HG02623 (cell line): ENCODE results near the gene GALNT2.

ENCODE experiments used
- ATAC-seq: cut with Tn5 transposase; IDR thresholded peaks from one replicate; pipeline ENCODE4 v1.9.1; 2021; ENCODE audit warnings: moderate library complexity; ENCODE audit not compliant: unreplicated experiment

The GALNT2 gene

GRCh38 chr1:230144010-230144614 is 77.1 kb downstream of the GALNT2 start:
- ATAC-seq = no peak

GRCh38 chr1:230144758-230145504 is 77.9 kb downstream of the GALNT2 start:
- ATAC-seq = no peak

DNA sequence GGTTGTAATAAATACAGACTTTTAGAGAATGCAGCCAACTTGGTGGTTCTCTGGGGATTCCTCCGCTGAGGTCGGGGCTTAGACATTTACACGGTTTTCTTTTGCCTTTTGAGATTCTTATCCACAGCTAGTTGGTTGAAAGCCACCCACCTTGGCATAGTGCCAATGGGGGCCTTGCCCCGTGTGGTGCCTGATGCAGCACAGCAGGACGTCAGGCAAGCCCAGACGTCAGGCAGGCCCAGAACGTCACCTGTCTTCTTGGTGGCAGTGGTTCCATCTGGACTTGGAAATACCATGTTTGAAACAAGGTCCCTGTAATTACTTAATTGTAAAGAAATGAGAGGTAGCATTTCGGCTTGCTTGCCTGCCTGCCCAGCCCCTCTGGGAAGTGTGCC is 78.5 kb downstream of the GALNT2 start:
- ATAC-seq = no peak

DNA sequence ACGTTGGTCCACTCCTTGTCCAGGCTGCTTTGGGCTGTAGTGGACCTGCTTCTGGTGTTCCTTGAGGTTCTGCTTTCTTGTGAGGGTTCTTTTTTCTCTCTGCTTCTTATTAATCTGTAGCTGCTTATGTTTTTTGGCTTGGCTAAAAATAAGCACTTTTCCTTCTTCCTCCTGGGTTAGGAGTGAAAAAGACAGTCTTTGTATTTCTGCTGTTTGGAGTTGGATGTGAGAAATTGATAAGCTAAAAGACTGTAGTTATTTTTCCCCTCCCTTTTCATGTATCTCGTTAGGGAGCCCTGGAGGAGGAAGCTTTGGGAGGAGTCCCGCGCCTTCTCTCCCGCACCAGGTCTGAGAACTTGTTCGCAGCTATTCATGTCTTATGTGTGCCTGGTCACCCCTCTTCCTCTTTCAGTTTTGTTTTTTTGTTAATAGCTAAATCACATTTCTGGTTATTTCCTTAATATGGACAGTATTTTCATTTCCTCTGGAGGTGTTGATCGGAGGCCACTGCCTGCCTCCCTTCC is 79.0 kb downstream of the GALNT2 start:
- ATAC-seq = no peak

DNA sequence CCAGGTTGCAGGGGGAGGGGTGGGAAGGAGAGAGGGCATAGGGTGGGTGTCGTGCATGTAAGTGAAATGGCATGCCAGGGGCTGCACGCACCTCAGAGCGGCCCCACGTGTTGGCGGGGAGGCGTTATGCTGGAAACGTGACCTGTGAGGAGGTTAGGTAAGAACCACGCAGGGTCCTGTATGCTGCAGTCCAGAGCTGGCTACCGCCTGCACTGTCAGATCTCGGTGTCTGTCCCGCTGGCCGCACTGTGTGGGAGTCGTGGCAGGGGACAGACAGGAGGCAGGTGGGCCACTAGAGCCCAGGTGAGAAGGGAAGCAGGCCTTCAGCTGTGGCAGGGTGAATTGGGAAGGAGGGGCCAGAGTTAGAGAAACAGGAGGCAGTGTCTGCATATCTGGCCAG is 79.7 kb downstream of the GALNT2 start:
- ATAC-seq = no peak

DNA sequence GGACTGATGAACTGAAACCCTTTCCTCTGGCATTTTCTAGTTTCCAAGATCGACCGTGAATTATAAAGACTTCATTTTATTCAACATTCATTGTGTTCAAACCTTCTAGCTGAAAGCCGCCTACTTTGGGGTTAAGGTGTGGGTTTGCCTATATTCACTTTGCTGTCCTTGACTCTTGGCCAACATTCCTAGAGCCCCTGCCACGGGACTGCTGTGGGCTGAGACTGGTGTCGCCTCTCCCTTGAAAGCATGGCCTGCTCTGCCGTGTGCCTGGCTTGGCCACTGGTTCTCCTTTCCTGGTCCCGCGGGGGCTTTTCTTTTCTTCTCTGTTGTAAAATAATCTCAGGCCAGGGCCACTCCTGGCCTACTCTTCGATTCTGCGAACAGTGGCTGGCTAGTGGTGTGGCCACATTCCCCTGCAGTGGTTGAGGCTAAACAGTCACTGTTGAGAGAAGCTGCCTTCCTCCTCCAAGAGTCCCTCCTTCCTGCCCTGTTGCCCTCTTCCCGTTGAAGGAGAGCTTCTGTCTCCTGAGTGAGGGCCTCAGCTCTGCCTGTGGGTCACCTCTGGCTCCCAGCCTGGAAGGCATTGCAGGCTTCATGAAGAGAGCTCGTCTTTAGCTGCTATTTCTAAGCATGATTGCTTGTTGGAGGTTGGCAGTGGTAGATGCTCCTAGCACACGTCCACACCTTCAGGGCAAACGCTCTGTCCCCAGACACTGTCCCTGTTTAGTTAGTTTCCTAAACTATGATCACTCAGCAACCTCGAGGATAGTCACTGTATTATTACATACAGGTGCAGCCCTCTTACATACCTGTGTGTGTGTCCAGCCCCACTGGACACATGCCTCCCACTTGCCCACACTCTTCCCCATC is 80.5 kb downstream of the GALNT2 start:
- no peak for ATAC-seq

DNA sequence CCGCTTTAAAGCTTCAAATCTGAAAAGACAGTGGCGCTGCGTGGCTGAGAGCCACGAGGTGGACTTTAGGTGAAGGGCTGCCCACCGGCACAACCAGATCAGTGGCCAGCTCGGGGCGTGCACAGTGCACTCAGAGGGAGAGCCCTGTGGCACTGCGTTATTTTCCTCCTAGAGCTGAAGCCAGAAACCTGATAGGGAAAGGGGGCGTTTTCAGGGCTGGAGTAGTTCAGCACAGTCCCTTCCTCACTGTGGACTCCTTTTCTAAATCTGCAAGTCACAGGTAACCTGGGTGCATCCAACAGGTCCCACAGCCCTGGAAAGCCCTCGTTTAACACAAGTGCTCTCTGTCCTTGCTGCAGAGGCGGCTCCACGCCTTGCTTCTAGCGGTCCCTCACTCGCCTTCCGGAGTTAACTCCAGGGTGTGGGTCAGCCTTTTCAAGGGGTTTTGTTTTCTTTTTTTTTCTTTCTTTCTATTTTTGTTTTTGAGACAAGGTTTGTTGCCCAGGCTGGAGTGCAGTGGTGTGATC is 81.2 kb downstream of the GALNT2 start:
- no peak for ATAC-seq

DNA sequence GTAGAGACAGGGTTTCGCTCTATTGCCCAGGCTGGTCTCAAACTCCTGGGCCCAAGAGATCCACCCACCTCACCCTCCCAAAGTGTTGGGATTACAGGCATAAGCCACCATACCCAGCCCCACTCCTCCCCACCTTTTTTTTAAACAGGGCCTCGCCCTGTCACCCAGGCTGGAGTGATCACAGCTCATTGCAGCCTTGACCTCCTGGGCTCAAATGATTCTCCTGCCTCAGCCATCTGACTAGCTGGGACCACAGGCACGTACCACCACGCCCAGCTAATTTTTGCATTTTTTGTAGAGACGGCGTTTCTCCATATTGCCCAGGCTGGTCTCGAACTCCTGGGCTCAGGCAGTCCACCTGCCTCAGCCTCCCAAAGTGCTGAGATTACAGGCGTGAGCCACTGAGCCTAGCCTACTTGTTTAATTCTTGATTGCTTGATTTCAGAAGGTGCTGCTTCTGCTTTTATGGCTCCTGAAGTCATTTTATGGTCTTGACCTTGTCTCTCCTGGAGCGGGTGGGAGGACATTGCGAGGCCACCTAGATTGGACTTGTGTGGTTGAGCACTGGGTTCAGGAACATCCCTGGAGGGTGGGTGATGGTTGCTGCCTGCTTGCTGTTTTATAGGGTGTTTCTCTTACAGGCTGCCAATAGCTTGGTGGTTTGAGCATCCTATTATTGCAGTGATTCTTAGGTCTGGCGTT is 81.9 kb downstream of the GALNT2 start:
- ATAC-seq = no peak

GRCh38 chr1:230149751-230150584 is 82.9 kb downstream of the GALNT2 start:
- ATAC-seq = peak; percentile 69

GRCh38 chr1:230150615-230151014 is 83.6 kb downstream of the GALNT2 start:
- ATAC-seq = no peak

DNA sequence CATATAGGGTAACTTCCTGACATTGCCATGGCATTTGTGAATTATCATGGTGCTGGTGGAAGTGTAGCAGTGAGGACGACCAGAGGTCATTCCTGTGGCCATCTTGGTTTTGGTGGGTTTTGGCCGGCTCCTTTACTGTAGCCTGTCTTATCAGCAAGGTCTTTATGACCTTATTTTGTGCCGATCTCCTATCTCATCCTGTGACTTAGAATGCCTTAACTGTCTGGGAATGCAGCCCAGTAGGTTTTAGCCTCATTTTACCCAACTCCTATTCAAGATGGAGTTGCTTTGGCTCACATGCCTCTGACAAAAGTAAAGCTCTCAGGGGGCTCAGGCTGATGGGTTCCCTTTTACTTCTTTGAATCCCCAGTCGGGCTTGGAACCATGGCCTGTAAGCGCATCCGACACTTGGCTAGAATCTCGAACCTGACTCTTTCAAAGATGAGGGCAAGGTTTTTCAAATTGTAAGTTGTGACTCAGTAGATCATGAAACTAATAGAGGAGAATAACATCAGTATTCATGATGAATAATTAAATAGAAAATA is 85.0 kb downstream of the GALNT2 start:
- ATAC-seq = no peak

DNA sequence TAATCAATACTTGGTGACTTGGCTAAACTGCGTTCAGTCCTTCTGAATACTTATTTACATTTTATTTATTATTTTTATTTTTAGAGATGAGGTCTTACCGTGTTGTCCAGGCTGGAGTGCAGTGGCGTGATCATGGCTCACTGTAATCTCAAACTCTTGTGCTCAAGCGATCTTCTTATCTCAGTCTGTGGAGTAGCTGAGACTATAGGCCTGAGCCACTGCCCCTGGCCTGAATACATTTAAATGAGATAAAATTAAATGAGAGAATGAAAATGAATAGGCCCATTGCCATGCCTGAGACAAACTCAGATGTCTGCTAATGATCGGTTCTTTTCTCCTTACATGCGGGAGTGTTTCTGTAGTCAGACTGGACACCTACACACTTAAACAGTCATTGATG is 86.0 kb downstream of the GALNT2 start:
- no peak for ATAC-seq

- ATAC-seq = no peak
Observed at GRCh38 chr1:230153641-230154296, 86.7 kb downstream of the GALNT2 start.

- ATAC-seq = no peak
Observed at GRCh38 chr1:230155021-230155420, 88.0 kb downstream of the GALNT2 start.

- no peak for ATAC-seq
Observed at GRCh38 chr1:230156068-230156467, 89.0 kb downstream of the GALNT2 start.

- no peak for ATAC-seq
Observed at GRCh38 chr1:230156536-230156935, 89.5 kb downstream of the GALNT2 start.

DNA sequence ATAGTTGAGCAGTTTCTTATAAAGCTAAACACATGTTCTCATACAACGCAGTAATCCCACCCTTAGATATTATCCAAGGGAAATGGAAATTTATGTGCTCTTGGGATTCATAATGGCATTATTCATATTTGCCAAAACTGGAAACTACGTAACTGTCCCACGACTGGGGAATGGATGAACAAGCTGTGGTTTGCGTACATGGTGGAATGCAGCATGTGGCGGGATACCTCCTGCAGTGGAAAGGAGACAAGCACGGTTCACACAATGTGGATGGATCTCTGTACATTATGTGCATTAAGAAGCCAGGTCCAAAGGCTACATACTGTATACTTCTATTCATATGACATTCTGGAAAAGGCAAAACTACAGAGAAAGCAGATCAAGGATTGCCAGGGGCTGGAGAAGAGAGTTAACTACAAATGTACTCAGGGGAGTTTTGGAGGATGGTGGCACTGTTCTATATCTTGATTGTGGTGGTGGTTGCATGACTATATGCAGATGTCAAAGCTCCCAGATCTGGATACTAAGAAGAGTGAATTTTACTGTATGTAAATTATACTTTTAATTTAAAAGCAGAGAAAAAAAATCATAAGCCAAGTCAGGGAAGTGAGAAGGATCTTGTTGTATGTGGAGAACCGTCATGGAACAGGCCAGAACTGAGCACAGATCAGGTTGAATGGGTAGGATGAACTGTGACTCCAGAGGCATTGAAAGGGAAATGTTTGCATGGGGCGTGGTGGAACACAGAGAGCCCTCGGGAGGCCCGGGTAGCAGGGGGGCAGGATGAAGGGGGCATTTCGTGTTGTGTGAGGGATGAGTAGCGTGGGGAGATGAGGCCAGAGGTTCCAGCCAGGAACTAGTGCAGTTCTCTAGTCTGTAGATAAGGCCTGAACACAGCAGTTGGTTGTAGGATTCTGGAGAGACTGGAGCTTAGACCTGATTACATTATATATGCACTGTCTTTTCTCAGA is 90.7 kb downstream of the GALNT2 start:
- ATAC-seq = no peak
